ENCODE data around the gene TLL2.

DNA sequence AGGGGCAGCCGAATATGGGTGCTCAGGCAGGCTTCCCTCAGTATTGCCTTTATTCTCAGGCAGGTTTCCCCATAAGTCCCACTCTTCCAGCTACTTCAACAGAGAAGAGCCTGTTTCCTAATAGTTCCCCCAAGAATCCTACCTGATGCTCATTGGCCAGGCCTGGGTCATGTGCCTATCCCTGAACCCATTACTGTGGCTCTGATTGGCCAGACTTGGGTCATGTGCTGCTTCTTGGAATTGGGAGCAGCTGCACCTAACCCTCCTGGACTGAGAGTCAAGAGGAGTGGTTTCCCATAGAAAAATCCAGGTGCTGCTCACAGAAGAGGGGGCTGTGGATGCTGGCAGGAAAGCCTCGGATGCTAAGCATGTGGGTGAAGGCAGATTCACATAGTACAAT, 176.6 kb downstream of the TLL2 start:
- TF ChIP-seq POLR2A (IDR thresholded peaks at IDR 0.05) (no peak), POLR2AphosphoS5 (IDR thresholded peaks at IDR 0.05) (no peak)
- TF ChIP-seq, protein P1, sequence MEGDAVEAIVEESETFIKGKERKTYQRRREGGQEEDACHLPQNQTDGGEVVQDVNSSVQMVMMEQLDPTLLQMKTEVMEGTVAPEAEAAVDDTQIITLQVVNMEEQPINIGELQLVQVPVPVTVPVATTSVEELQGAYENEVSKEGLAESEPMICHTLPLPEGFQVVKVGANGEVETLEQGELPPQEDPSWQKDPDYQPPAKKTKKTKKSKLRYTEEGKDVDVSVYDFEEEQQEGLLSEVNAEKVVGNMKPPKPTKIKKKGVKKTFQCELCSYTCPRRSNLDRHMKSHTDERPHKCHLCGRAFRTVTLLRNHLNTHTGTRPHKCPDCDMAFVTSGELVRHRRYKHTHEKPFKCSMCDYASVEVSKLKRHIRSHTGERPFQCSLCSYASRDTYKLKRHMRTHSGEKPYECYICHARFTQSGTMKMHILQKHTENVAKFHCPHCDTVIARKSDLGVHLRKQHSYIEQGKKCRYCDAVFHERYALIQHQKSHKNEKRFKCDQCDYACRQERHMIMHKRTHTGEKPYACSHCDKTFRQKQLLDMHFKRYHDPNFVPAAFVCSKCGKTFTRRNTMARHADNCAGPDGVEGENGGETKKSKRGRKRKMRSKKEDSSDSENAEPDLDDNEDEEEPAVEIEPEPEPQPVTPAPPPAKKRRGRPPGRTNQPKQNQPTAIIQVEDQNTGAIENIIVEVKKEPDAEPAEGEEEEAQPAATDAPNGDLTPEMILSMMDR (IDR thresholded peaks at IDR 0.05) = no peak
